ENCODE measurements around the gene RPS23.

The RPS23 gene

DNA sequence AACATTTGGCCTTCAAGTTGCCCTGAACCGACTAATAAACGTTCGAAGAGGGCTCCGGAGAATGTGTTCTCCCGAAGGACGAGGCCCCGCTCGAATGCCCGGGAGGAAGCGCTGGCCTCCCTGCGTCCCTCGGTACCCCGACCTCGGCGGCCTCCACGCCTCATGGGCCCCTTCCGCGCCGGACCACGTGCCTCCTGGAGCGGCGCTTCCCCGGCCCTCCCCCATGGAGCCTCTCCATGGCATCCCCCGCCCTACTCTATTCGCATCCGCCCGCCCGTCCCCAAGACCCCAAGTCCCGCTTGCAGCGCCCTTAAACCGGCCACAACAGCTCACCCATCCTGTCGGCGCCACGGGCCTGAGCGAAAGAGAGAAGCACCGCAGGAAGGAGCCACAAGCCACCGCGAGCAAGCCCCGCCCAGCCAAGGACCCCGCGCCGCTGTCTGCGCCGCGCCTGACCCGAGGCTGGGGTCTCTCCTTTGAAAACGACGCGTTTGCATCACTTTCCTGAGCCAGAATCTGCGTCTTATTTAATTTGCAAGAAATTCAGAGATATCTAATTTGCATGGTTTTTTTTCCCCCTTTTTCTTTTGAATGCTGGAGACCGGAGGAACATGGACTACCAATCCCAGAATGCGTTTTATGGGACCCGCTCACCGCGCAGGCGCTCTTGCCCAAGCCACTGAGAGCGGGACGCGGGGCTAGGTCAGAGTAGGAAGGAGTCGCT lies at the start of gene RPS23:
Gene RPS23 (minus strand): TSS at position 368 of the 724 bp plus-strand sequence. CDS start 31 bp downstream, at position 337.
- peak; percentile 87 to 99 (median 94) for DNase-seq
- intact Hi-C loops (cut with DNase I): no loop called here

DNA sequence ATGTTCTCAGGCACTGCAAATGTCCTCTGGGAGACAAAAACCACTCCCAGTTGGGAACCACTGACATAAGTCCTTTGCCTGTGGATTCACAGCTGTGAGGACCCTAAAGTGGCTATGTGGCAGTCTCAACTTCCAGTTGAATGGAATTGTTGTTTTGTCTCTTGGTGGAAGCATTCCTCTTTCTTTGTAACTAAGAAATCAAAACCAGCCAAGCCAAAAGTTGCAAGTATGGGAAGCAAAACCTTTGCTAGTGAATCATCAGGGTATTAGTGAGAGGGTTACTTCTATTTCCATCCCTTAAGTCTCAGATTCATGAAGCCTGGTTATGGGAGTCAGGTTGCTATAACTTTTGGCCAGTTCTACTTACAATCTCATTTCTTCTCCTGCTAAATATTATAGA lies 49.8 kb upstream of the RPS23 start:
- intact Hi-C loops (cut with DNase I): no loop called here
- no peak for DNase-seq

DNA sequence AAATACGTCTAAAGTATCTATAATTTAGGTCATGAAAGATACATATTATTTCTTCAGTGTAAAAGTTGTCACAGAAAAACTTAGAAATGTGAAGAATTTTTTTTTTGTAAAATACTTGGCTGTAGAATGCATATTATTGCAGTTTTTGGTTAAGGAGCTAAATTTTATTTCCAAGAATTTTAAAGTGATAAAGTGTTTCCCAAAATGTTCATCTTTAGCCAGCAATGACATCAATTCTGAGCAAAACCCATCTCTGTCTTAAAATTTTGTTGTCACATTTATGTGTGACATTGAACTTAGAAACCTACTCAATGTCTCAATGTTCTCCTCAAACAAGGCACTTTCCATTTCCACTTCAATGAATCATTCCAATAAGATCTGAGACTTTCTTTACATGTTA lies 47.8 kb upstream of the RPS23 start:
- intact Hi-C loops (cut with DNase I): no loop called here
- no peak for DNase-seq

DNA sequence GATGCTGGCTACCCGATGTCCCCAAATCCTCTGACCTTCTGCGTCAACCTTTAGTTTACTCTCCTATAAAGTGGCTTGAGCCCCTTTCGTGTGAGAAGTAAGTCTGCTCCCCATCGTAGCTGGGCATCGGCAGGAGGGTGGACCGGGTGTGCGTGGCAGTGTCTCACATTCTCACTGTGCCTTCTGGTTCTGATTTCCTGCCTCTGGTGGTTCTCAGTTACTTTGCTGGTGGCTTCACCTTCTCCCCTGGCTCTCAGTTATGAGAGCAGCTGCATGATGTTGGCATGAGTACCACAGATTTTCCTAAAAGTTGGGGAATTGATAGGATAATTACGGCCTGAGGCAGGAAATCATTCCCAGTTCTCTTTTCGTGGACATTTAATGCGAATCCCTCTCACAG lies 47.0 kb upstream of the RPS23 start:
- no peak for DNase-seq
- intact Hi-C loops (cut with DNase I): no loop called here

DNA sequence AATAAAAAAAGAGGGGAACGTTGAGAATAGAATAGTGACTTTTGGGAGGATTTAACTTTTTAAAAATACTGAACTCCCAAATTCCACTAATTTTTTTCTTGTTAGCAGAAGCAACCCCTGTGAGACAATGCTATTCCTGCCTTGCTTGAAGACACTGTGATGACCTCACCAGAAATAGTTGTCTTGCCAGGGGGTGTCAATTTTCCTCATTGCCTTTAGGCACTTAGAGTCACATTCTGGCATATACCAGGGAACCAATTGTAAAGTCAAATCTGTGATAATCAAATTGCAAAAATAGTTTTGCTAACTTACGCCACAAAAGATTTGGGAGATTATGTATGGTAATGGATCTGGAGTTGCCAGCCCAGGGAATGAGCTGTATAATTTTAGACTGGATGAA lies 42.8 kb upstream of the RPS23 start:
- intact Hi-C loops (cut with DNase I): no loop called here

DNA sequence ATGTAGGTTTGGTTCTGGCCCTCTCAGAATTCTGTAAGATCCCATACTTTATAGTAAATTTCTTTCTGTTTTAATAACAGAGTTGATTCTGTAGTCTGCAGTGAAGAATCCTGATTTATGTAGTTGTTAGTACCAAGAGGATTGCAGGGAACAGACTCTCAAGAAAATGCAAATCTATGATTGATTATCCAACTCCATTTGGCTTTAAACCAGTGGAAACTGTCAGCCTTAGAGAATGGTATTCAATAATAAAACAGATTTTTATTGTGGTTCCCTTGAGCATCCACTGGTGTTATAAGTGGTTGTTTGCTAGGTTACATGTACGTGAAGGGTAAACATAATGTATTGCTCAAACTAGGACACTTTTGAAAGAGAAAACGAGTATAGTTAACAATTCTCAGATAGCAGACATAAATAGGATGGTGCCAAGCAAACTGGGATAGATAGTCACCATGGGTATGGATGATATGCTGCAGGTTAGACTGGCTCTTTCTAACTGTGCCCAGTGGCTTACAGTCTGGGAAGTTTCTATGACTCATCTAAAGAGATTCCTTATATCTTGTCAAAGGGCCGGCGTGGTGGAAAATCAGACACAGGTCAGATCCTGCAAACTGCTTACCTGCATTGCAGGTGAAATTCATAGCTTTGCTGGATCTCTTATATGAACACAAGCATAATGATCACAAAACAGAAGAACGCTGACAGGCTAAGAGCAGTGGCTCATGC lies 41.7 kb upstream of the RPS23 start:
- intact Hi-C loops (cut with DNase I): no loop called here
- no peak for DNase-seq

More for the DNA sequence above, 42.8 kb upstream of the RPS23 start:
- no peak for DNase-seq

DNA sequence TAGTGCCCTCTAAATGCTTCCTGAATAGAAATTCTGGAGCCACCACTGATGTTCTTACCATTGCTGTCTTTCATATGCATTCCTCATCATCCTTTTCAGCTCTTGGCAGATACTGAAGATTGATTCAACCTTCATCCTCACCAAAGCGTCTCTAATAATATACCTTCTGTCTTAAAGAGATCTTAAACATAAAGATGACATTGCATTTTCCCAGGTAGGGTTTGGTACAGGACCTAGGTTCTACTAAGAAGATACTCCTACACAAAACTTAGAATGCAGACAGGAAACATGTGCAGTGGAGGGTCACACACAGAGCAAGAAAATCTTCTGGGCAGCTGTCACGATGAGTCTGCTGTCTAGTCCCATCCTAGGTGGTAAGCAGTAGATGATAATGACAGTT lies 41.0 kb upstream of the RPS23 start:
- intact Hi-C loops (cut with DNase I): no loop called here
- DNase-seq: no peak

DNA sequence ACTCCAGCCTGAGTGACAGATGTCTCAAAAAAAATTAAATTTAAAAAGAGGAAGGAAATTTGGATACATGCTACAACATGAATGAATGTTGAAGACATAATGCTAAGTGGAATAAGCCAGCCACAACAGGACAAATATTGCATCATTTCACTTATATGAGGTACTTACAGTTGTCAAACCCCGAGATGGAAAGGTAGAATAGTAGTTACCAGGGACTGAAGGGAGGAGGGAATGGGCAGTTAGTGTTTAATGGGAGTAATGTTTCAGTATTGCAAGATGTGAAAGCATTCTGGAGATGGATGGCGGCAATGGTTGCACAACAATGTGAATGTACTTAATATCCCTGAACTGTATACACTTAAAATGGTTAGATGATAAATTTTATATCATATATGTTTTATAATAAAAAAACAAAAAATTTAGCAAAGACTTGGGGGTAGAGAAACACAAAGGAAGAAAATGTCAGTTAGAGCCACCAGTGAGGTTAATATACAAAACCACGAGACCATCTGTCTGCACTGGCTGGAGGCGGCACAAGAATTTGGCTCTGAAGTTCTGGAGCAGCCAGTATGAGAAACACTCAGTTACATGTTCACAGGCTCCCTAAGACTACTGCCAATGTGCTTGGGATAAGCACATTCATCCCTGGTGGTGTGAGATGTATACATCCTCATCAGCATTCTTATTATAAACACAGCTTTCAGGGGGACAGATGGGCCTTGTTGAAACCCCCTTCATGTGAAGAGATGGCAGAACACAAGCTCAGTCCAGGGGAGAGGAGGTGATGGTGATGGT lies 37.0 kb upstream of the RPS23 start:
- no peak for DNase-seq
- intact Hi-C loops (cut with DNase I): no loop called here

DNA sequence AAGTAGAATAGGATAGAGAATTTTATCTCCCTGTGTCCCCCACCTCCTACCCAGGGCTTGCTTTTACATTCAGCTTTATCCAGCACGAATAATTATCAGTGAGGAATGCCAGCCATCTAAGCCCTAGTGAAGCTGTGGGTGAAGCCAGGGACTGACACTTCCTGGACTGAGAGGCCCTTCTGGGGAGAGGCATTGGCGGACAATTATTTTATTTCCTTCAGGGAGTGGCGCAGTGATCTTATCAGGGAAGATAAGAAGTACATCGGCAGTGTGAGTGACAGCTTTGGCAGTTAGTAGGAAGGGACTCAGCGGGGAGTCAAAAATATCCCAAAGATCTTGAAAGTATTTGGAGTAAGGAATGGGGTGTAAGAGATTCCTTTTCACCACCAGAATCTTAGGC lies 34.9 kb upstream of the RPS23 start:
- intact Hi-C loops (cut with DNase I): no loop called here
- no peak for DNase-seq

DNA sequence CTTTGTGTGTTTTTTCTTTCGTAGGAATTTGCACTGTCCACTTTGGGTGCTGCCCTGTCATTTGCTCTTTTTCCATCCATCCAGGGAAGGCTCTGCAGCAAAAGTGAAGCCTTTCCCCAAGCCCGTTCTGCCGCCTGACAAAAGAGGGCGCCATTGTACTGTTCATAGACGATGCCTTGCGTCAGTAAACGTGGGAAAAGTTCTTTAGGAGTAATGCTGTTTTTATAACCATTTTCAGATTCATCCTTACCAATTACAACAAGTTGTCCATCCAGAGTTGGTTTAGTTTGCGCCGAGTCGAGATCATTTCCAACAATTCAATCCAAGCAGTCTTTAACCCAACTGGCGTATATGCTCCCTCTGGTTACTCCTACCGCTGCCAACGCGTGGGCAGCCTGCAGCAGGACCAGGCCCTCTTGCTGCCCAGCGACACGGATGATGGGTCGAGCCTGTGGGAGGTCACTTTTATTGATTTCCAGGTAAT lies 34.3 kb upstream of the RPS23 start:
- intact Hi-C loops (cut with DNase I): no loop called here
- DNase-seq: peak; percentile 38 to 95 (median 72)

- intact Hi-C loops (cut with DNase I): no loop called here
- no peak for DNase-seq
These were observed 31.0 kb upstream of the RPS23 start for GRCh38 chr5:82309091-82309531.

- no peak for DNase-seq
- intact Hi-C loops (cut with DNase I): no loop called here
These were observed 30.3 kb upstream of the RPS23 start for GRCh38 chr5:82308416-82308815.

DNA sequence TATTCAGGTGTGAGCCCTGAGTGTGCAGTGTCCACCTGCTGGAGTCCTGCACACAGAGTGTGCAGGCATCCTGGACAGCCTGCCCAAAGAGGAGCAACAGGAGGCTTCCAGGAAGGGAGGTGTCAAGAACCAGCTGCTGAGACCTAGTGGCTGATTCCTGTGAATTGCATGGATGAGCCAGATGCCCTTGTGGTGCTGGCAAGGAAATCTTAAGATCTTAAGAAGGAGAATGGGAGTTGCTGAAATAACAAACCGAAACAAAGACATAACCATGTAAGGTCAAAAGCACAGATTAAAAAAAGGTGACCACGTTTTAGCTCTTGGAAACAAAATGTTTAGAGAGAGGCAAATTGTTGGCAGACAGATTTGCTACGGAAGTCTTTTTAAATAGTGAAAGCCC lies 29.3 kb upstream of the RPS23 start:
- intact Hi-C loops (cut with DNase I): no loop called here
- DNase-seq: no peak

GRCh38 chr5:82306151-82306550 lies 28.0 kb upstream of the RPS23 start:
- DNase-seq: no peak
- intact Hi-C loops (cut with DNase I): no loop called here

- DNase-seq: no peak
- intact Hi-C loops (cut with DNase I): no loop called here
These were observed 23.0 kb upstream of the RPS23 start for GRCh38 chr5:82301190-82301589.

GRCh38 chr5:82298668-82299067 lies 20.5 kb upstream of the RPS23 start:
- intact Hi-C loops (cut with DNase I): no loop called here

DNA sequence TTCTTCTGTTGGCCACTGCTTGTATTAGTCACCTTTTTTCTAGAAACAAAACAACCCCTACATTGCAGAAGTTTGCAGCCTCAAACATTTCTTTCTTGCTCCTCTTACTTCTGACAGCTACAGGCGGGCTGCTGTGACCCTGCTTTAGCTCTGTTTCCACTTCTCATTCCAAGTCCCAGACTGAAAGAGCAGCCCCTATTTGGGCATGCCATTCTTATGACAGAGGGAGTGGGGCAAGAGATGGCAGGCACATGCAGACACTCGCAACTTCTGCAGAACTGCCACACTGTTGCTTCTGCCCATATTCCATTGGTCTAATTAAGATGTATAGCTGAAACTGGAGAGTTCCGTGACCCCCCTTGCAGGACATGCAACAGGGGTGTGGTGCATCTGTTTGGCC lies 19.6 kb upstream of the RPS23 start:
- DNase-seq: no peak
- intact Hi-C loops (cut with DNase I): no loop called here

More at GRCh38 chr5:82298668-82299067, 20.5 kb upstream of the RPS23 start:
- no peak for DNase-seq

DNA sequence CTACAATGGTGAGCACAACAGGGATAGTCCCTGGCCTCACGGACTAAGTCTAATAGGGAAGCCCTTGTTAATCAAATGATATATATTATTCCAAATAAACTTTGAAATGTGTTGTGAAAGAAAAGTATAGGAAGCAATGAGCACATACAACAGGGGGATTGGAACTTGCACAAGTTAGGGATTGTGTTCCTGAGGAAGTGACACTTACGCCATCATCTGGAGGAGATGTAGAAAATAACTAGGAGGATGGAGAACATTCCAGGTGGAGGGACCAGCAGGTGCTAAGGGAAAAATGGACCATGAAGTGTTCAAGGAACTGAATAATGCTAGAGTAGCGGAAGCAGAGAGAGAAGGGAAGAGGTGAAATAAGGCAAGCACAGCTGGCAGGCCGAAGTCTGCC lies 18.8 kb upstream of the RPS23 start:
- DNase-seq: no peak
- intact Hi-C loops (cut with DNase I): no loop called here

GRCh38 chr5:82295959-82296531 lies 17.9 kb upstream of the RPS23 start:
- intact Hi-C loops (cut with DNase I): no loop called here
- DNase-seq: no peak

DNA sequence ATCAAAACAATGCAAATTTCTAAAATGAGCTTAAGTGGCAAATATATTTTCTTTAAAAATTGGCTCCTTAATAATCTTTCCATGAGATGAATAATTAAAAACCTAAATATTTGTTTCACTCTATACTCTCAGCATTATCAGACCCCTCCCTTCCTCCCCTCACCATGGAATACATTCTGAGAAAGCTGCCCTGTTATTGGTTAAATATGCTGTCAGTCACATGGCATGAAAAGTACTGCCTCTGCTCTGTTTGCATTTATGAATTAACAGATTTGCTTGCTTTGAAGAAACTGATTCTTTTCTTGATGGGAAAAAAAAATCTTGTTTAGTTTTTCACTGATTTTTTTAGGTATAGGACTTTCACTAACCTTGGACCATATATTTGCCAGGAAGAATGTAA lies 17.0 kb upstream of the RPS23 start:
- no peak for DNase-seq
- intact Hi-C loops (cut with DNase I): no loop called here

DNA sequence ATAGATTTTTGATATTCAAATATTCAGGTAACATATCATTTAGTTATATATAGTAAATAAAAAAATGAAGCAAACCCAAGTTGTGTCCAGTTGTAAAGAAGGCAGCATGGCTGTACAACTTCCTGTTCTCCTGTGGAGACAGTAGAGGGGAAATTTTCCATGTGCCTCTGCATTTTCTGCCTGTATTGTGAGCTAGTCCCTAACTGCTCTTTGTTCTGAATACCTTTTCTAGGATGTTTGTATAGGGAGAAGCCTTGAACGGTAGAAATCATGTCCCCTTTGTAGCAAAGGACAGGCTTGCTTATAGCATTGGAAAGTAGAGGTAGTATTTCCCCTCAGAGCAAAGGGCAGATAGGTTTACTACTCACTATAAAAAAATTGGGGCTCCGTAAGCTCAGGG lies 13.3 kb upstream of the RPS23 start:
- DNase-seq: no peak
- intact Hi-C loops (cut with DNase I): no loop called here
